ENCODE results near the gene NPVF. TPM values are rescaled to one million over a fixed set of nuclear protein-coding genes. Genes with fewer than 3 reads are reported as not detected.

The NPVF gene
- total and polyA plus RNA-seq, 2 of the 8 experiments (the other 6 are each of a cell fraction or from before 2014, with no cell fraction given): not detected

DNA sequence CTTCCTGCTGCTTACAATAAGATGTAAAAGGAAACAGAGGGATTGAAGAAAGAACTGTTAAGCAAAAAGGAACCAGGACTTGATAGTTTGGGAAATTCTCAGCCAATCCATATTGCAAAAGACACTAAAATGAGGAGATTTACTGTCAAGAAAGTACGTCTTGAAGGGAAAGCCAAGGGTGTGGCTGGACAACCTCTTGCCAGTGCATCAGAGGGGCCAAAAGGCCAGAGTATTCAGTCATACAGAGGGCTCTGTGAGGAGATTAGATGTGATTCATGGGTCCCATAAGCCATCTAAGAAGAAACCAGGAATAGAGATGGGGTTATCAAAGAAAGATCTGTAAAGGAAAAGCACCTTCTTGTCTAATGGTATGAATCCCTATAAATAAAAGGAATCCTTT is 25.4 kb upstream of the NPVF start:
- Histone ChIP-seq H2AFZ (ENCODE audit: low read length) (no peak overlapping the region), H2BK20ac (ENCODE audit: low read length) (no peak overlapping the region), H3K23me2 (ENCODE audit: low read depth, low read length) (peaks cover under 1% of the 10 kb centered on the region; the same call in 1 of the 2 replicates), H3K4me3 (ENCODE audit: extremely low read depth in 1 of 4, insufficient read depth in 2 of 4, low read depth in 3 of 4, low read length in 4 of 4) (no peak overlapping the region), H2BK15ac (ENCODE audit: low read length) (no peak overlapping the region), H3K27me3 (replicated peaks in 1 of 4; ENCODE audit: control insufficient read depth in 3 of 4, extremely low read depth in 1 of 4, insufficient read depth in 3 of 4, low read length in 3 of 4) (no peaks in the 10 kb centered on the region; a peak in 1 of 7 replicates), H2AK5ac (ENCODE audit: low read depth, low read length) (no peak overlapping the region), H3K9ac (replicated peaks in 1 of 4; ENCODE audit: extremely low read depth in 1 of 4, low read depth in 3 of 4, low read length in 3 of 4) (no peak overlapping the region), H2BK12ac (ENCODE audit: low read depth, low read length) (no peak overlapping the region), H2BK5ac (ENCODE audit: low read depth, low read length) (no peak overlapping the region), H2BK120ac (replicated peaks; ENCODE audit: low read depth, low read length) (no peak overlapping the region), H3K79me1 (ENCODE audit: low read depth, low read length) (no peaks in the 10 kb centered on the region), H3K18ac (ENCODE audit: extremely low read depth, low read length) (no peak overlapping the region), H3K56ac (replicated peaks; ENCODE audit: insufficient read length, low read depth, low read length) (no peak overlapping the region), H3K27ac (ENCODE audit: low read depth, low read length) (no peak overlapping the region), H3K14ac (ENCODE audit: insufficient read length) (no peak overlapping the region), H4K91ac (replicated peaks; ENCODE audit: insufficient read length, low read length) (no peak overlapping the region), H3K23ac (ENCODE audit: insufficient read length) (no peak overlapping the region), H3K4me1 (replicated peaks in 1 of 4; ENCODE audit: control insufficient read depth in 3 of 4, insufficient read depth in 4 of 4, low read length in 3 of 4) (no peaks in the 10 kb centered on the region), H3K4me2 (ENCODE audit: insufficient read depth in 1 of 2, low read depth in 2 of 2, low read length in 2 of 2) (no peak overlapping the region), H3K9me3 (ENCODE audit: insufficient read depth in 2 of 2, low read depth in 1 of 2, low read length in 1 of 2) (peaks cover 0 to 2% of the 10 kb centered on the region in 2 experiments; a peak in 1 of 4 replicates), H4K5ac (ENCODE audit: insufficient read length, low read depth, low read length) (no peak overlapping the region), H3K4ac (replicated peaks; ENCODE audit: insufficient read length, low read depth, low read length) (no peak overlapping the region), H4K20me1 (replicated peaks in 1 of 2; ENCODE audit: control insufficient read depth in 1 of 2, insufficient read depth in 2 of 2, low read length in 2 of 2) (no peaks in the 10 kb centered on the region), H4K8ac (ENCODE audit: extremely low read depth, insufficient read depth, low read length) (no peak overlapping the region), H3K79me2 (ENCODE audit: control insufficient read depth in 1 of 2, insufficient read depth in 2 of 2, low read length in 2 of 2) (no peaks in the 10 kb centered on the region), H3K36me3 (ENCODE audit: control insufficient read depth in 2 of 4, insufficient read depth in 4 of 4, low read length in 3 of 4) (no peaks in the 10 kb centered on the region)
- no peak for DNase-seq (ENCODE audit: low read depth in 1 of 2, low spot score in 2 of 2)
- 95% methylated on average over 1 of the region's 1 CpG; no CpG with 5 or more reads in 1 of the 2 experiments for WGBS, 2 experiments (ENCODE audit: extremely low coverage in 1 of 2, insufficient coverage in 1 of 2, insufficient read length in 1 of 2, insufficient replicate concordance in 2 of 2, low coverage in 1 of 2, low lambda C conversion rate in 2 of 2, missing lambda C conversion rate in 1 of 2)
- POLR2A ChIA-PET (ENCODE audit: partially characterized antibody): no interaction called here
- FAIRE-seq: no peak
- CTCF ChIA-PET (ENCODE audit: partially characterized antibody): no interaction called here
- TF ChIP-seq CHD2 (IDR thresholded peaks at IDR 0.05; ENCODE audit: low read length) (no peak), EP300 (IDR thresholded peaks at IDR 0.05; ENCODE audit: borderline replicate concordance in 1 of 2, low read depth in 2 of 2, low read length in 2 of 2) (no peak), BRCA1 (IDR thresholded peaks at IDR 0.05; ENCODE audit: low read depth, low read length) (no peak), SIX5 (IDR thresholded peaks at IDR 0.05; ENCODE audit: low read depth, low read length) (no peak), TEAD4 (IDR thresholded peaks at IDR 0.05; ENCODE audit: low read depth, low read length) (no peak), HDAC6 (IDR thresholded peaks at IDR 0.05; ENCODE audit: low read depth, low read length) (no peak), E2F6 (IDR thresholded peaks at IDR 0.05) (no peak), POU5F1 (IDR thresholded peaks at IDR 0.05; ENCODE audit: low read depth, low read length) (no peak)

All from H1 (cell line).